ENCODE results near the gene RPS21. TPM values are rescaled to one million over a fixed set of nuclear protein-coding genes. Genes with fewer than 3 reads are reported as not detected.

The RPS21 gene
- total RNA-seq, 2 experiments from 2014 or later, result 3,015 to 3,210 TPM

DNA sequence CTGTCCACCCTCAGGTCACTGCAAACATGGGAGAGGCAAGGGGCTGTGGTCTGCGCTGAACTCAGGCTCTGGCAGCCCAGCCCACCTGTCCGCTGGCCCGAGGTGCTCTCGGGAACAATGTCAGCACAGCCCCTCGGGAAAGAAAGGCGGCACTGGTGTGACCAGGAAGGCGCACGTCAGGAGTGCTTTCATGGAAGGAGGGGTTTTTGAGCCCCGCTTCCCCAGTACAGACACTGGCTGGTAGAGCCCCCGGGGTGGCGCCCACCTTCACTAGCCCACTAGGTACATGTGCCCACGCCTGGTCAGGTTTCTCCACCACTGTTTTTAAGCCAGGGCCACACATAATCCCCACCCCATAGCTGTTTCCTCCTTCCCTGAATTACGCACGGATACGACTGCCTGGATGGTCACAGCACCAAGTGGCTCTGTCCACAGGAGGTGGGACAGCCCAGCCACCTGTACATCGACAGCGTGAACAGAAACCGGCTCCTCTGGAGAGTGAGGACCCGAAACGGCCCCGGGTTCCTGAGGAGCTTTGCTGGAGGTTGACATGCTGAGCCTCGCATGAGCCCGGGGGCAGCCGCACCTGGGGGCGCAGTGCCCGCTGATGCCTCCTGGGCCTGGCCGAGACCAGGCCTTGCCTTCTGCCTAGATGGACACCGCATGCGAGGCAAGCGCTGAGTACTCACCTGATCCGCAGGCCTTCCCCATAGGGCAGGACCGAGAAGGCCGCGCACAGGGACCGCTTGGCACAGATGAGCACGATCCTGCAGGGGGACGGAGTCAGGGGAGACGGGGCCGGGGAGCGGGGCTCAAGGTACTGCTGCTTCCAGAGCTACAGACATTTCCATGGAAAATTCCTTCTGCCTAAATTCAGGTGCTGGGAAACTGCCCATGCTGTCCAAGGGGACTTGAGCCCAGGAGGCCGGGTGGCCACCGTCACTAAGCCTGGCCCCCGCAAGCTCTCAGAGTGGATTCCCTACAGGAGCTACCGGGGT, 7.6 kb downstream of the RPS21 start:
- CTCF ChIA-PET, result no interaction called here
- H3K36me3 ChIP-seq (ENCODE audit: insufficient read depth, low read length), result peaks cover 27% of the 10 kb centered on the region
- intact Hi-C loops (cut with DNase I, micrococcal nuclease), result no loop called here

DNA sequence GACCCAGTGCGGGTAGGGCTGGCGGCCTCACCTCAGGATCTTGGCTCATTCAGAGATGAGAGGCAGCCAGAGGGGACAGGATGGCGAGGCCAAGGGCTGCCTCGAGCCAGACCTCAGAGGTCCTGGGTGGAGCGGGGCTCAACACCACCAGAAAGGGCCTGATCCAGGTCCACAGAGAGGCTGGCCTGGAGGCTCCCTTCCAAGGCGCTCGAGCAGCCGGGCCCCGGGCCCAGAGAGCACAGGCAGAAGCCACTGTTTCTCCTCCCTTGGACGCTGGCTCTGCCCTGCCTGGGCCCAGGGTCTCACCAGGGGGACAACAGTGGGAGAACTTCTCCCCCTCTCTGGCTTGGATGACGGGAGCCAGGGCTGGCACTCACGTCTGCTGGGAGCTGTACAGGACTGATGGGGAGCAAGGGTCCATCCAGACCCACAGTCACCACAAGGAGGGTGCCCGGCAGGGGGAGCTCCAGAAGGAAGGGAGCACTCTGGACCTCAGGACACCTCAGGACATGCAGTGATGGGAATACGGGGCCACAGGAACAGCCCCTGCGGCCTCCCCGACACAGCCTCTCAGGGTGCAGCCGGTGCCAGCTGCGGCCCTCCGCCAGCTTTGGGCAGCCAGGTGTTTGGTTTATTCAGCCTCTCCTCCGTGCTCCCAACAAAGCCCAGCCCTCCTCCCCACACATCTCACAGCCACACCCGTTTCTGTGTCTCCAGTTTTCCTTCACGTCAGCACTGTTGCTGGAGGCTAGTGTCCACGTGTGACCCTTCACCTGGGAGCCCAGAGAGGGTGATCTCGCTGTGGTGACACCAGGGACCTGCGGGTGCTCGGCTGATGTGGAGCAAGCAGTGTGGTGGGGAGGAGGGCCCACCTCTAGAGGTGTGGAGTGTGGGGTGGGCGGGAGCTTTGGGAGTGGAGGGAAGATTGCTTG, 8.7 kb downstream of the RPS21 start:
- Mint-ChIP-seq H3K4me1 (ENCODE audit: low read depth) (no peaks in the 10 kb centered on the region), H3K4me3 (no peak overlapping the region), H3K36me3 (ENCODE audit: low read depth) (peaks cover 18% of the 10 kb centered on the region), H3K9me3 (no peaks in the 10 kb centered on the region), H3K27ac (no peak overlapping the region), H3K27me3 (no peaks in the 10 kb centered on the region)
- Histone ChIP-seq H3K4me3 (ENCODE audit: low read length) (no peak overlapping the region), H3K36me3 (ENCODE audit: insufficient read depth, low read length) (peaks cover 19% of the 10 kb centered on the region), H3K4me1 (ENCODE audit: insufficient read depth, low read length) (no peaks in the 10 kb centered on the region), H3K27me3 (ENCODE audit: control insufficient read depth in 1 of 2, insufficient read depth in 2 of 2, low read length in 2 of 2) (no peaks in the 10 kb centered on the region), H3K9me3 (ENCODE audit: control insufficient read depth in 1 of 2, insufficient read depth in 1 of 2, low read length in 2 of 2) (peaks cover 0 to 12% of the 10 kb centered on the region in 2 experiments), H3K27ac (ENCODE audit: low read depth in 1 of 2, low read length in 2 of 2) (no peak overlapping the region)
- ChIA-PET CTCF (no interaction called here), POLR2A (interaction anchor here (0.7 kb wide), 2 partner anchors 9 to 798 kb away, joined by 3 read pairs; partner anchors contain the start of gene RPS21)
- no peak for DNase-seq
- ATAC-seq (ENCODE audit: poor library complexity), result no peak
- TF ChIP-seq, protein P1, sequence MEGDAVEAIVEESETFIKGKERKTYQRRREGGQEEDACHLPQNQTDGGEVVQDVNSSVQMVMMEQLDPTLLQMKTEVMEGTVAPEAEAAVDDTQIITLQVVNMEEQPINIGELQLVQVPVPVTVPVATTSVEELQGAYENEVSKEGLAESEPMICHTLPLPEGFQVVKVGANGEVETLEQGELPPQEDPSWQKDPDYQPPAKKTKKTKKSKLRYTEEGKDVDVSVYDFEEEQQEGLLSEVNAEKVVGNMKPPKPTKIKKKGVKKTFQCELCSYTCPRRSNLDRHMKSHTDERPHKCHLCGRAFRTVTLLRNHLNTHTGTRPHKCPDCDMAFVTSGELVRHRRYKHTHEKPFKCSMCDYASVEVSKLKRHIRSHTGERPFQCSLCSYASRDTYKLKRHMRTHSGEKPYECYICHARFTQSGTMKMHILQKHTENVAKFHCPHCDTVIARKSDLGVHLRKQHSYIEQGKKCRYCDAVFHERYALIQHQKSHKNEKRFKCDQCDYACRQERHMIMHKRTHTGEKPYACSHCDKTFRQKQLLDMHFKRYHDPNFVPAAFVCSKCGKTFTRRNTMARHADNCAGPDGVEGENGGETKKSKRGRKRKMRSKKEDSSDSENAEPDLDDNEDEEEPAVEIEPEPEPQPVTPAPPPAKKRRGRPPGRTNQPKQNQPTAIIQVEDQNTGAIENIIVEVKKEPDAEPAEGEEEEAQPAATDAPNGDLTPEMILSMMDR (IDR thresholded peaks at IDR 0.05), result no peak
- intact Hi-C loops (cut with DNase I, micrococcal nuclease), result no loop called here

More for the DNA sequence above, 7.6 kb downstream of the RPS21 start:
- H3K9me3 Mint-ChIP-seq, result no peaks in the 10 kb centered on the region
- no peaks in the 10 kb centered on the region for H3K4me1 Mint-ChIP-seq (ENCODE audit: low read depth)
- Histone ChIP-seq H3K27ac (ENCODE audit: low read depth in 1 of 2, low read length in 2 of 2) (no peak overlapping the region), H3K27me3 (ENCODE audit: control insufficient read depth in 1 of 2, insufficient read depth in 2 of 2, low read length in 2 of 2) (no peaks in the 10 kb centered on the region), H3K9me3 (ENCODE audit: control insufficient read depth in 1 of 2, insufficient read depth in 1 of 2, low read length in 2 of 2) (peaks cover 0 to 12% of the 10 kb centered on the region in 2 experiments), H3K4me1 (ENCODE audit: insufficient read depth, low read length) (no peaks in the 10 kb centered on the region), H3K4me3 (ENCODE audit: low read length) (no peak overlapping the region)
- POLR2A ChIA-PET, result no interaction called here
- H3K27me3 Mint-ChIP-seq, result no peaks in the 10 kb centered on the region
- DNase-seq (no peak), ATAC-seq (ENCODE audit: poor library complexity) (no peak)
- H3K27ac Mint-ChIP-seq, result no peak overlapping the region
- no peak overlapping the region for H3K4me3 Mint-ChIP-seq
- TF ChIP-seq, protein P1 (IDR thresholded peaks at IDR 0.05), result no peak
- H3K36me3 Mint-ChIP-seq (ENCODE audit: low read depth), result peaks cover 28% of the 10 kb centered on the region

DNA sequence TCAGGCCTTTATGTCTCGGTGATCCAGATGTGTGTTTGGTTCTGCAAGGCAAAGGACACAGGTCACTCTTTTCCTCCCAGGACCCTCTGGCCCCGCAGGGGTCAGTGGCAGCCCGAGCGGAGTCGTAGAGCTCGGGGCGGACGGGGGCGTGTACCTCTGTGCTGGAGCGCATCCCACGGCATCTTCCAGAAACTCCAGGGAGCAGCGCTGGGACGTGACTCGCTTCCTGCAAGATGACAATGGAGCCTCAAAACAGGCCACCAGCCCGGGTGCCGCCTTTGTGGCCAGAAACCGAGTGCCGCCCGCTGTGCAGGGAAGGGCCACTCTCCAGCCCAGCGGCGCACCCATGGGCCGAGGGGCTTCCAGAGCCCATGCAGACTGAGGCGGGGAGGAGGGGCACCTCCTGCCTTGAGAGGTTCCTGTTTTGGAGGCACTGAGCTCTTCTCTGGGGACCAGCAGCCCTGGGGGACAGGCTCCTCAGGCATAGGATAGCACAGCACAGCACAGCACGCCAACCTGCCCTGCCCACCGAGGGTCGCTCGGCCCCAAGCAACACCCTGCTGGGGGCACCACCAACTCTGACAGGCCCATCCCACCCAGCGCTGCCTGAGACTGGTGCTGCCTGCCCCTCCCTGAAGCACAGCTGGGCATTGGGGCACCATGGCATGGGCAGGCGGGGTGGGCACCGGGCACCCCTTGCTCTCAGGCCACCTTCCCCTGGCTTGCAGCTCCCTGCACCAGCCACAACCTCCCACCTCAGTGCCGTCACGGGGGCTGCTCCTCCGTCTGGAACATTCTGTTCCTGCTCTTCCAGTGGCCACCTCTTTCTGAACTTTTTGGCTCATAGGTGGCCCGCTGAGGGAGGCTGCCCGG, 9.7 kb downstream of the RPS21 start:
- H3K27ac Mint-ChIP-seq, result peak overlapping the region; percentile 17
- ChIA-PET POLR2A (no interaction called here), CTCF (no interaction called here)

More for the DNA sequence above, 9.7 kb downstream of the RPS21 start:
- no peak overlapping the region for H3K4me3 Mint-ChIP-seq
- Histone ChIP-seq H3K4me3 (ENCODE audit: low read length) (no peak overlapping the region), H3K27ac (ENCODE audit: low read depth in 1 of 2, low read length in 2 of 2) (no peak overlapping the region), H3K36me3 (ENCODE audit: insufficient read depth, low read length) (peaks cover 21% of the 10 kb centered on the region), H3K27me3 (ENCODE audit: control insufficient read depth in 1 of 2, insufficient read depth in 2 of 2, low read length in 2 of 2) (no peaks in the 10 kb centered on the region), H3K9me3 (ENCODE audit: control insufficient read depth in 1 of 2, insufficient read depth in 1 of 2, low read length in 2 of 2) (peaks cover 0 to 12% of the 10 kb centered on the region in 2 experiments), H3K4me1 (ENCODE audit: insufficient read depth, low read length) (no peaks in the 10 kb centered on the region)
- no peaks in the 10 kb centered on the region for H3K4me1 Mint-ChIP-seq (ENCODE audit: low read depth)
- H3K9me3 Mint-ChIP-seq, result no peaks in the 10 kb centered on the region
- intact Hi-C loops (cut with DNase I, micrococcal nuclease), result no loop called here
- H3K36me3 Mint-ChIP-seq (ENCODE audit: low read depth), result peaks cover 17% of the 10 kb centered on the region
- no peak for ATAC-seq (ENCODE audit: poor library complexity)
- H3K27me3 Mint-ChIP-seq, result no peaks in the 10 kb centered on the region
- TF ChIP-seq, protein P1 (IDR thresholded peaks at IDR 0.05), result no peak
- DNase-seq, result no peak
